ENCODE measurements around the gene PTH. TPM values are rescaled to one million over a fixed set of nuclear protein-coding genes. Genes with fewer than 3 reads are reported as not detected.

The PTH gene
- total and polyA plus RNA-seq, 12 donors = not detected

DNA sequence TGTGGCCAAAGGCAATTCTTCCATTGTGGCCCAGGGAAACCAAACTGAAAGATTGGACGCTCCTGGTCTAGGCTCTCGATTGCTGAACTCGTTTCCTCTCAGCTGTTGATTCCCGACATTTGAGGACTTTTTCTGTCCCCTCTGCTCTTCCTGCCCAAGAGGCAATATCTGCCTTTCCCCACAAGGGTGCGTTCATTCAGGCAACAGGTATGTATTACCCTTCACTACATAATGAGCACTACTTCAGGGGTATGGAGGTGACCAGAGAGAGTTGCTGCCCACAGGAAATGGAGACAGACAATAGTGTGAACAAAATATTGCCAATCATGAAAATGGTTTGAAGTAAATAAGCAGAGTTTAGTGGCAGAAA lies 8.2 kb downstream of the PTH start:
- no peak for DNase-seq
- peak in 2 of 8 donors; percentile 62 to 76 for ATAC-seq
- Histone ChIP-seq H3K36me3 (no peaks in the 10 kb centered on the region), H3K27ac (no peak overlapping the region), H3K4me1 (no peaks in the 10 kb centered on the region), H3K4me3 (peak overlapping the region in 6 of 10 donors; percentile 18 to 46 (median 42)), H3K9me3 (peaks cover 0 to 8% (median 0%) of the 10 kb centered on the region in 11 donors), H3K27me3 (peaks cover 0 to 12% (median 0%) of the 10 kb centered on the region in 7 donors)
- TF ChIP-seq, protein P1, sequence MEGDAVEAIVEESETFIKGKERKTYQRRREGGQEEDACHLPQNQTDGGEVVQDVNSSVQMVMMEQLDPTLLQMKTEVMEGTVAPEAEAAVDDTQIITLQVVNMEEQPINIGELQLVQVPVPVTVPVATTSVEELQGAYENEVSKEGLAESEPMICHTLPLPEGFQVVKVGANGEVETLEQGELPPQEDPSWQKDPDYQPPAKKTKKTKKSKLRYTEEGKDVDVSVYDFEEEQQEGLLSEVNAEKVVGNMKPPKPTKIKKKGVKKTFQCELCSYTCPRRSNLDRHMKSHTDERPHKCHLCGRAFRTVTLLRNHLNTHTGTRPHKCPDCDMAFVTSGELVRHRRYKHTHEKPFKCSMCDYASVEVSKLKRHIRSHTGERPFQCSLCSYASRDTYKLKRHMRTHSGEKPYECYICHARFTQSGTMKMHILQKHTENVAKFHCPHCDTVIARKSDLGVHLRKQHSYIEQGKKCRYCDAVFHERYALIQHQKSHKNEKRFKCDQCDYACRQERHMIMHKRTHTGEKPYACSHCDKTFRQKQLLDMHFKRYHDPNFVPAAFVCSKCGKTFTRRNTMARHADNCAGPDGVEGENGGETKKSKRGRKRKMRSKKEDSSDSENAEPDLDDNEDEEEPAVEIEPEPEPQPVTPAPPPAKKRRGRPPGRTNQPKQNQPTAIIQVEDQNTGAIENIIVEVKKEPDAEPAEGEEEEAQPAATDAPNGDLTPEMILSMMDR (IDR thresholded peaks at IDR 0.05) = peak in 4 of 9 donors; percentile 9 to 18 (median 12)
- WGBS, 2 donors = 45 to 49% methylated on average over 5 of the region's 5 CpGs
- intact Hi-C loops (cut with DNase I) = loop anchor here in 1 of 10 donors (10.0 kb wide), 1 partner anchor 757 kb away; no protein-coding TSS in a partner anchor

DNA sequence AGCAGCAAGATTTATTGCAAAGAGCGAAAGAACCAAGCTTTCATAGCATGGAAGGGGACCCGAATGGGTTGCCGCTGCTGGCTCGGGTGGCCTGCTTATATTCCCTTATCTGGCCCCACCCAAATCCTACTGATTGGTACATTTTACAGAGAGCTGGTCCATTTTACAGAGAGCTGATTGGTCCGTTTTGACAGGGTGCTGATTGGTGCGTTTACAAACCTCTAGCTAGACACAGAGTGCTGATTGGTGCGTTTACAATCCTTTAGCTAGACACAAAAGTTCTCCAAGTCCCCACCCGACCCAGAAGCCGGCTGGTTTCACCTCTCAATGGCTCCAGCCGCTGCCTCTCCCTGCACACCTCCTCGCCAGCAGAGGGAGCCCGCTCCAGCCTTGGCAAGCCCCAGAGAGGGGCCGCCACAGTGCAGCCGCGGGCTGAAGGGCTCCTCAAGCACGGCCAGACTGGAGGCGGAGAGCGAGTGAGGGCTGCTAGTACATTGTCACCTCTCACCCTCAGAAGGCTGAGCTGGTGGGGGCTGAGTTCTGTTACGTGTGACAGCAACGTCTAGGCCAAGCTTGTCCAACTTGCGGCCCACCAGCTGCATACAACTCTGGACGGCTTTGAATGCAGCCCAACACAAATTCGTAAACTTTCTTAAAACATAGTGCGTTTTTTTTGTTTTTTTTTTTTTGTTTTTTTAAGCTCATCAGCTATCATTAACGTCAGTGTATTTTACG lies 8.7 kb downstream of the PTH start:
- 48 to 52% methylated on average over 26 of the region's 26 CpGs for WGBS, 2 donors
- no peaks in the 10 kb centered on the region for H3K36me3 ChIP-seq
- intact Hi-C loops (cut with DNase I) = loop anchor here in 1 of 10 donors (10.0 kb wide), 1 partner anchor 758 kb away; no protein-coding TSS in a partner anchor
- peak overlapping the region in 6 of 10 donors; percentile 18 to 46 (median 42) for H3K4me3 ChIP-seq
- peaks cover 0 to 12% (median 0%) of the 10 kb centered on the region in 7 donors for H3K27me3 ChIP-seq
- TF ChIP-seq, protein P1 (IDR thresholded peaks at IDR 0.05) = peak in 8 of 9 donors; percentile 34 to 61 (median 54)
- H3K4me1 ChIP-seq = no peaks in the 10 kb centered on the region
- H3K9me3 ChIP-seq = peaks cover 0 to 8% (median 0%) of the 10 kb centered on the region in 11 donors
- DNase-seq (peak; percentile 47 to 72), ATAC-seq (peak in 7 of 8 donors; percentile 33 to 93 (median 82))
- no peak overlapping the region for H3K27ac ChIP-seq

DNA sequence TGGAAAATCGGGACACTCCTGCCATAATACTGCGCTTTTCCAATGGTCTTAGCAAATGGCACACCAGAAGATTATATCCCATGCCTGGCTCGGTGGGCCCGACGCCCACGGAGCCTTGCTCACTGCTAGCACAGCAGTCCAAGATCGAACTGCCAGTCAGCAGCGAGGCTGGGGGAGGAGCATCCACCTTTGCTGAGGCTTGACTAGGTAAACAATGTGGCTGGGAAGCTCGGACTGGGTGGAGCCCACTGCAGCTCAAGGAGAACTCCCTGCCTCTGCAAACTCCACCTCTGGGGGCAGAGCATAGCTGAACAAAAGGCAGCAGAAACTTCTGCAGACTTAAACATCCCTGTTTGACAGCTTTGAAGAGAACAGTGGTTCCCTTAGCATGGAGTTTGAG lies 15.6 kb downstream of the PTH start:
- H3K36me3 ChIP-seq = no peaks in the 10 kb centered on the region
- DNase-seq (no peak), ATAC-seq (no peak)
- no peak overlapping the region for H3K4me3 ChIP-seq
- H3K9me3 ChIP-seq = peaks cover 0 to 8% (median 0%) of the 10 kb centered on the region in 11 donors
- WGBS, 2 donors = 93% methylated on average over 9 of the region's 9 CpGs
- intact Hi-C loops (cut with DNase I) = loop anchor here in 1 of 10 donors (10.0 kb wide), 1 partner anchor 765 kb away; no protein-coding TSS in a partner anchor
- TF ChIP-seq, protein P1 (IDR thresholded peaks at IDR 0.05) = no peak
- no peak overlapping the region for H3K27ac ChIP-seq
- peaks cover 0 to 8% (median 4%) of the 10 kb centered on the region in 7 donors for H3K27me3 ChIP-seq
- H3K4me1 ChIP-seq = no peaks in the 10 kb centered on the region

DNA sequence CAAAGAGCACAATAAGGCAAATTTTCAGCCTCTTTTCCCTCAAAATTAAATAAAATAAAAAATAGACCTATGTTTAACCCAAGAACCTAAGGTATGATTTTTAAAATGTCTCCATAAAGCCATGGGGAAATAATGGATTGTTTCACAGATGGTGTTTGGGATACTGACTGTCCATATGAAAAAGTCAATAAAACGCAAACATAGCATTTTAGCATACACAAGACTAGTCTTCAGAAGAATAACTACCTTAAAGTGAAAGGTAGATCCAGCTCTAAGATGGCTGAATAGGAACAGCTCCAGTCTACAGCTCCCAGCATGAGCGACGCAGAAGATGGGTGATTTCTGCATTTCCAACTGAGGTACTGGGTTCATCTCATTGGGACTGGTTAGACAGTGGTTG lies 16.1 kb downstream of the PTH start:
- 94% methylated on average over 3 of the region's 3 CpGs for WGBS, 2 donors
- no peak for DNase-seq
- intact Hi-C loops (cut with DNase I) = loop anchor here in 1 of 10 donors (10.0 kb wide), 1 partner anchor 765 kb away; no protein-coding TSS in a partner anchor
- Histone ChIP-seq H3K4me3 (no peak overlapping the region), H3K27ac (no peak overlapping the region), H3K9me3 (peaks cover 0 to 8% (median 0%) of the 10 kb centered on the region in 11 donors), H3K27me3 (peaks cover 0 to 8% (median 4%) of the 10 kb centered on the region in 7 donors), H3K4me1 (no peaks in the 10 kb centered on the region), H3K36me3 (no peaks in the 10 kb centered on the region)
- TF ChIP-seq, protein P1 (IDR thresholded peaks at IDR 0.05) = no peak
- ATAC-seq = no peak

Measured in heart right ventricle (tissue), 16 donors.